Sciatic nerve (tissue), 2 donors: ENCODE measurements around the gene IHH. TPM values are rescaled to one million over a fixed set of nuclear protein-coding genes. Genes with fewer than 3 reads are reported as not detected.

Experiments used
- ATAC-seq: fragments of 200-7000 bp; cut with Tn5 transposase; one replicate; pipeline ENCODE4 v1.9.1; 2020; ENCODE audit warnings: mild to moderate bottlenecking, moderate library complexity
- DNase-seq: peaks from one replicate; pipeline ENCODE4 v3.0.0-alpha.2; 2020; ENCODE audit warnings: low spot score
- intact Hi-C: fragments of 100-400 bp; cut with DNase I; formaldehyde crosslinking; loops from one replicate; pipeline ENCODE4 v1.14.2; 2022
- total RNA-seq: library from RNA; stranded (reverse); fragmentation: NEBNext Ultra II Directional; extraction: Animal tissue kit (Norgen Biotek cat#: 25700); gene quantifications from one replicate; pipeline ENCODE4 v1.2.1, GENCODE V29; 2021
- donor health status: DM: no; HTN: no; CAD: no.
- donor health status: DM: no; HTN: no; CAD: no.

Gene IHH
- total RNA-seq, 1 donor from 2014 or later = 0.22 TPM

GRCh38 chr2:219045937-219046550 lies 14.7 kb downstream of the IHH start:
- DNase-seq = no peak
- no peak for ATAC-seq
- intact Hi-C loops = no loop called here

DNA sequence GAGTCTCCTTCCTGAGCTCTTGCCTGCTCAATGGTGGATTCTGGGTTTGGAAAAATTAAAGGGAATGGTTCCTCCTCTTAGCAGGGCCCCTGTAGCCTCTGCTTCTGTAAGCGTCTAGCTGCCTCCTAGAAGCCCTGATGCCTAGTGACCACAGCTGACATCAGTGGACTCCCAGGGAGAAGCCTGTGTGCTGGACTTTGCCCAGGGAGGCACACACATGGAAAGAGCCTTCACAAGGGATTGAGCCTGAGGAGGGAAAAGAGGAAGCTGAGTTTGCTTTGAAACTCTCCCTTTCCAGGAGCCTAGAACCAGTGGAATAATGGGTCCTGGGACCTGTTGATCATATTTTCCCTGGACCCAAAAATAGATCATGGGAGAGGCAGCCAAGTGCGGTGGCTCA lies 18.0 kb downstream of the IHH start:
- intact Hi-C loops = no loop called here
- ATAC-seq (no peak), DNase-seq (no peak)

DNA sequence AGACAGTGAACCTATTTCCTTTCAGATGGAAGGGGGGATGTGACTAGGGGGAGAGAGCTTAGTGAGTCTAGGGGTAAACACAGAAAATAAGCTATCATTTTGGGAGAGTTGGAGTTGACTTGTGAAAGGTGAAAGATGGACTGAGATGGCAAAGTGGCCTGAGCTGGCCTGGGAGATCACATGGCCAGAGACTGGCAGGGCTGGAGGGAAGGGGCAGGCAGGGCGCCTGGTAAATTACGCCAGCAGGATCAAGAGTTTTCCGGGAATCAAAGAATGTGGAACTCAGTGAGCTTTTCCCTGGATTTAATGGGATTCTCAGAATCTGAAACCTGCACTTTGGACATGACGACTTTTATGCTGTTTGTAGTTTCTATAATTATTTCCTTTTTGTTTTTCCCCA lies 18.6 kb downstream of the IHH start:
- intact Hi-C loops = no loop called here
- DNase-seq (no peak), ATAC-seq (no peak)

- intact Hi-C loops = no loop called here
- ATAC-seq = no peak
- no peak for DNase-seq
Observed at GRCh38 chr2:219041252-219041651, 19.5 kb downstream of the IHH start, which contains the start of gene CFAP65. TSS of gene CFAP65 (minus strand) at chr2:219041516. CDS start at chr2:219039048, 2,468 bp downstream.

- DNase-seq = no peak
- intact Hi-C loops = loop anchor here (10.0 kb wide), 1 partner anchor 106 kb away; no protein-coding TSS in a partner anchor
- ATAC-seq = no peak
Observed at GRCh38 chr2:219038600-219038999, 22.1 kb downstream of the IHH start.

DNA sequence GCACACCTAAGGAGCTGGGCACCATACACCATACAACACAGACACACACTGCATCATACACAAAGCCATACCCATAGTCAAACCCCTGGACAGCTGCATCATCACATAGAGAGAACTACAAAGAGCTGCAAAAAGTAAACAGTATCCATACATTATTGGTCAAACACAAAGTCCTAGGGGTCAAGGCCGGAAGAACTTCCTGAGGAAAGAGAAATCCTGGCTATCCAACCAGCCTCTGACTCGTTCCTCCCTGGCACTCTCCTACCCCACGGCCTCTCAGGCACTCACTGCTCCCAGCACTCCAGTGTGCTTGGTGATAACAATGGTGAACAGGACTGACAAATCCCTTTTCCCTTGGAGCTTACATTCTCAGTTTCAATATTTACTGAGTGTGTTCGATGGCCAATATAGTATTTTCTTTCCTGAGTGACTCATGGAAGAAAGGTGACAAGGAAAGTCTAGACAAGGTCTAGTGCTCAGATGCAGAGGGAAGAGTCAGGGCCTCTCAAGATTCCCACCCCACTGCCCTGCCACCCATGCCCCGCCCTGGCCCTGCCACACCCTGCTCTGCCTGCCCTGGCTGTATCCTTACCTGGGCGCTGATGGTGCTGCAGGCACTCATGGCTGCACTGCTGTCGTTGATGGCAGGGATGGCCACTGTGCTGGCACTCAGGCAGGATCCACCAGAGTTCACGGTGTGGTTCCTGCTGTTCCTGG lies 22.8 kb downstream of the IHH start:
- intact Hi-C loops = loop anchor here (10.0 kb wide), 1 partner anchor 107 kb away; no protein-coding TSS in a partner anchor
- DNase-seq (peak; percentile 22), ATAC-seq (no peak)

- intact Hi-C loops = loop anchor here (10.0 kb wide), 1 partner anchor 109 kb away; no protein-coding TSS in a partner anchor
- DNase-seq = no peak
- ATAC-seq = no peak
Observed at GRCh38 chr2:219035942-219036341, 24.8 kb downstream of the IHH start.

DNA sequence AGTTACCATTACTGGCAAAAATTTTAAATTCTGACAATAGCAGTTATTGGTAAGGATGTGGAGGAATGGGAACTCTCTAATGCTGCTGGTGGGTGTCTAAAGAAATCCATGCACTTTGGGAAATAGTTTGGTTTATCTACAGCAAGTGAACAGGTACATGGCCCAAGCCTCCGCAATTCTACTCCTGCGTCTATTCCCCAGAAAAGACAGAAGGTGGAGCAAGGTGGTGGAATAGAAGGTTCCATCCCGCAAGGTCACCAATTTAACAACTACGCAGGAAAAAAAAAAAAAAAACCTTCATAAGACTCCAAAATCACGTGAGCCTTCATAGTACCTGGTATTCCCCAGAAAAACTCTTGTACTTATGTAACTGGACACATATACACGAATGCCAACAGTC lies 25.9 kb downstream of the IHH start:
- DNase-seq (no peak), ATAC-seq (no peak)
- intact Hi-C loops = loop anchor here (10.0 kb wide), 1 partner anchor 110 kb away; no protein-coding TSS in a partner anchor

- intact Hi-C loops = loop anchor here (10.0 kb wide), 1 partner anchor 113 kb away; no protein-coding TSS in a partner anchor
- ATAC-seq (no peak), DNase-seq (no peak)
Observed at GRCh38 chr2:219032051-219032745, 28.5 kb downstream of the IHH start.

DNA sequence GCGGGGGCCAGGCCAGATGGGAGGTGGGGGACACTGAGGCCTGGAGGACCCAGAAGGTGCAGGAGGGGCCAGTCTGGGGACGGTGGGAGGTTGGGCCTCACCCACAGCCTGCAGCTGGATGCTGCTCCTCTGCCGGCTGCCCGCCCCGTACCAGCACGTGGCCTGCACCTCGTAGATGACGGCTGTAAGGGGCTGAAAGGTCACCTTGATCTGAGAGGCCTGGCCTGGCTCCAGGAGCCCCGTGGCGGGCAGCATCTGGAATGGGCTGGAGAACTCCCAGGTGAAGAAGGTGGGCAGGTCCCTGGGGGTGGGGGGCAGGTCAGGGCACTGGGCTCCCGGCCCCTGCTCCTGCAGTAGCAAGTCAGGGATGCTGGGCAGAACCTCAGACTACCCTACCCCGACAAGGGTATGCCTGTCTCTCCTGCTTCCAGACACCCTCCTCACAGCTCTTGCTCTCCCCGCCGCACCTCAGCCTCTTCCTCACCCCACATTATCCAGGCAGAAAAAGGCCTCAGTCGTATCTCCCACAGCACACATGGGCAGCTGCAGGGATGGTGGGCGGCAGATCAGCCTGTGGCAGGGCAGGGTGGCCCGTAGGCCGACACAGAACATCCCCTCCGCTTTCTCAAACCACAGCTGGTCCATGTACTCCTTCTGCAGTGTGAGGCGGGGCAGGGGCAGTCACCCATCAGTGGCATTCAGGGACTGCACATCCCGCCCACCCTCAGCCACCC lies 29.5 kb downstream of the IHH start:
- no peak for ATAC-seq
- intact Hi-C loops = loop anchor here (10.0 kb wide), 1 partner anchor 114 kb away; no protein-coding TSS in a partner anchor
- DNase-seq = no peak

GRCh38 chr2:219030177-219030940 lies 30.4 kb downstream of the IHH start:
- ATAC-seq = peak; percentile 23
- no peak for DNase-seq
- intact Hi-C loops = loop anchor here (10.0 kb wide), 1 partner anchor 114 kb away; no protein-coding TSS in a partner anchor

GRCh38 chr2:219029829-219030165 lies 30.9 kb downstream of the IHH start:
- peak; percentile 77 for ATAC-seq
- DNase-seq = peak; percentile 86
- intact Hi-C loops = loop anchor here (10.0 kb wide), 1 partner anchor 115 kb away; no protein-coding TSS in a partner anchor

GRCh38 chr2:219028996-219029828 lies 31.5 kb downstream of the IHH start:
- no peak for DNase-seq
- peak; percentile 5 for ATAC-seq
- intact Hi-C loops = no loop called here

DNA sequence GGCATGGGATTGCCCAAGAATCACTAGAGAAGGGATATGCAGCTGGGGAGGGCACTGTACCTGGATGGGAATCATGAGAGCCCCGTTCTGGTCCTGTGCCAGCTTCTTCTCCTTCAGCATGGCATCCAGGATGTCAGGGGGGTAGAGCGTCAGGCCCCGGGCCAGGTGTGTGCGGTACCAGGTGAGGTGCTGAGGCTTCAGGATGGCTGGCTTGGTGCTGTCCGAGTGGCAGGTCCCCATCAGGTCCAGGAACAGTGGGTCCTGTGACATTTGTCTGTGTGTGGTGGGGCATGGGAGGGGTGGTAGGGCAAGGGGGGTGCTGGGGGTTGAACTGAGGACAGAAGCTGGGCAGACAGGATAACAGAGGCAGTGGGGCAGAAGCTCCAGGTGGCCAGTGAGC lies 32.6 kb downstream of the IHH start:
- no peak for DNase-seq
- no peak for ATAC-seq
- intact Hi-C loops = no loop called here

GRCh38 chr2:219027511-219028055 lies 33.1 kb downstream of the IHH start:
- no peak for DNase-seq
- intact Hi-C loops = no loop called here
- no peak for ATAC-seq

DNA sequence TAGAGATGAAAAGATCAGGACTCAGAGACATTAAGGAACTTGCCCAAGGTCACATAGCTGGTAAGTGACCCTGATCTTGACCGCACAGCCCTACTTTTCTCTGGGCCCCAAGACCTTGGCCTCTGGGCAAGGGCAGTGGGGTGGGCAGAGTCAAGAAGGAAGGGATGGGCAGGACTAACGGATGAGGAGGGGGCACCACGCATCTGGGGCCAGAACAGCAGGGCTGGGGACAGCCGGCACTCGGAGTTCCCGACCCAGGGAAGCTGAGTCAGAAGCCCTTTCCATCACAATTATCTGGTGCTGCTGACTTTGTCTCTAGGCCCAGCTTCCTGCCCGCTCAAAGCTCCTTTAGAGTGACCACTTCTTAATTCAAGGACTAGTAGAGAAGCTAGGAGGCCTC lies 33.8 kb downstream of the IHH start:
- ATAC-seq (no peak), DNase-seq (no peak)
- intact Hi-C loops = no loop called here
